ENCODE results near the gene CDKN2B-AS1. TPM values are rescaled to one million over a fixed set of nuclear protein-coding genes. Genes with fewer than 3 reads are reported as not detected.

Gene CDKN2B-AS1
- total and polyA plus RNA-seq, 2 donors (not counting 1 experiment from before 2014, with no cell fraction given): 1.3 to 2.5 TPM

DNA sequence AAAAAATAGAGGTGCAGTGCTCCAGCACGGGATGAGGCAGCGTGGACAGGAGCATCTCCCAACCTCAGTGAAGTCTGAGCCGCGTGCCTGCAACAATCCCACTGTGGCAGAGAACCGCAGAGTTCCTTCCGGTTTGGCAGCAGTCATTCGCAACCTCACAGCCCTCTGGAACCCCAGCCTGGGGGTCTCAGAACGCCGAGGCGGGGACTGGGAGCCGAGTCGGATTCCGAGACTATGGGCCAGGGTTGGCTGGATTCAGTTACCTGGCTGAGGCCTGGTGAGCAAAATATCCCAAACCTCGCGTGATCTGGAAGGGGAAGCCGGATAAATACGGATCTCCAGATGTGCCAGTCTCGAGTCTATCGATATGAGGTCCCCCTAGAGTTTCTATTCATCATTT, 27.4 kb upstream of the CDKN2B-AS1 start:
- POLR2A ChIA-PET: no interaction called here
- no peak overlapping the region for H3K4me3 Mint-ChIP-seq
- Histone ChIP-seq H3K36me3 (replicated peaks in 1 of 2; ENCODE audit: control extremely low read depth in 1 of 2, control insufficient read depth in 1 of 2, extremely low read depth in 1 of 2, insufficient read depth in 2 of 2, low read length in 1 of 2) (no peaks in the 10 kb centered on the region), H3K9ac (ENCODE audit: low read length) (no peak overlapping the region), H3K4me2 (replicated peaks; ENCODE audit: low read depth, low read length, poor library complexity, severe bottlenecking) (no peak overlapping the region), H3K9me3 (ENCODE audit: control extremely low read depth in 1 of 3, control insufficient read depth in 2 of 3, insufficient read depth in 1 of 3, low read length in 2 of 3) (peaks cover 1 to 66% (median 40%) of the 10 kb centered on the region in 3 donors), H3K4me1 (ENCODE audit: control insufficient read depth in 2 of 2, insufficient read depth in 2 of 2, low read length in 2 of 2) (peaks cover 21 to 34% of the 10 kb centered on the region in 2 donors), H4K20me1 (ENCODE audit: control insufficient read depth, insufficient read depth, low read length, poor library complexity, severe bottlenecking) (no peaks in the 10 kb centered on the region), H3K79me2 (ENCODE audit: control insufficient read depth, insufficient read depth, low read length) (no peaks in the 10 kb centered on the region), H3K4me3 (ENCODE audit: control extremely low read depth in 1 of 5, extremely low read depth in 1 of 5, insufficient read depth in 1 of 5, low read depth in 2 of 5, low read length in 4 of 5) (no peak overlapping the region), H3K27ac (ENCODE audit: low read length in 2 of 2) (no peak overlapping the region), H2AFZ (ENCODE audit: insufficient read depth, low read depth, low read length, poor library complexity, severe bottlenecking) (no peak overlapping the region), H3K27me3 (replicated peaks in 1 of 4; ENCODE audit: control extremely low read depth in 1 of 4, control insufficient read depth in 3 of 4, insufficient read depth in 4 of 4, low read length in 3 of 4) (peaks cover 1 to 91% (median 81%) of the 10 kb centered on the region in 4 experiments)
- DNase-seq: no peak
- peaks cover 7% of the 10 kb centered on the region for H3K9me3 Mint-ChIP-seq (ENCODE audit: insufficient read depth)
- H3K27me3 Mint-ChIP-seq: peaks cover 90% of the 10 kb centered on the region
- ATAC-seq (ENCODE audit: low read depth): no peak
- CTCF ChIA-PET: interaction anchor here (0.9 to 5.4 kb wide), 3 partner anchors 37 to 277 kb away, joined by 3 to 43 read pairs (median 3); partner anchors contain the start of gene CDKN2B
- peaks cover 23% of the 10 kb centered on the region for H3K4me1 Mint-ChIP-seq
- peak overlapping the region; percentile 32 for H3K27ac Mint-ChIP-seq
- TF ChIP-seq EZH2 (IDR thresholded peaks at IDR 0.05; ENCODE audit: borderline replicate concordance, insufficient read depth, low read depth, low read length, poor library complexity, severe bottlenecking) (no peak), CTCF (IDR thresholded peaks at IDR 0.05) (no peak)
- intact Hi-C loops (cut with micrococcal nuclease): no loop called here
- WGBS (ENCODE audit: insufficient coverage): 16% methylated on average over 17 of the region's 19 CpGs

DNA sequence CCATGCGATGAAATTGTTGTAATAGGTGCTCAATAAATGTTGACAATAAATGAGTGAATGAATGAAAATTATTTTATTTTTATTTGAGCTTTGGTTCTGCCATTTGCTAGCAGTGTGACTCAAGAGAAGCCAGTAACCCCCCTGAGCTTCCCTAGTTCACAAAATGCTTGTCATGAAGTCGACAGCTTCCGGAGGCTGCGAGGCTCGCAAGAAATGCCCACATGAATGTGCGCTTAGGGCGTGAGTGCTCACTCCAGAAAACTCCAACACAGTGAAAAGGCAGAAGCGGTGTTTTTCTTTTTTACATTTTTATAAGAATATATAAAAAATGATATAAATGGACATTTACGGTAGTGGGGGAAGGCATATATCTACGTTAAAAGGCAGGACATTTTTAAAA, 26.9 kb upstream of the CDKN2B-AS1 start:
- Histone ChIP-seq H3K27me3 (replicated peaks in 1 of 4; ENCODE audit: control extremely low read depth in 1 of 4, control insufficient read depth in 3 of 4, insufficient read depth in 4 of 4, low read length in 3 of 4) (peaks cover 3 to 95% (median 82%) of the 10 kb centered on the region in 4 experiments), H3K27ac (ENCODE audit: low read length in 2 of 2) (no peak overlapping the region), H3K9ac (ENCODE audit: low read length) (no peak overlapping the region), H3K4me1 (ENCODE audit: control insufficient read depth in 2 of 2, insufficient read depth in 2 of 2, low read length in 2 of 2) (peaks cover 21 to 34% of the 10 kb centered on the region in 2 donors), H2AFZ (ENCODE audit: insufficient read depth, low read depth, low read length, poor library complexity, severe bottlenecking) (no peak overlapping the region), H3K4me2 (replicated peaks; ENCODE audit: low read depth, low read length, poor library complexity, severe bottlenecking) (no peak overlapping the region), H3K79me2 (ENCODE audit: control insufficient read depth, insufficient read depth, low read length) (no peaks in the 10 kb centered on the region), H4K20me1 (ENCODE audit: control insufficient read depth, insufficient read depth, low read length, poor library complexity, severe bottlenecking) (no peaks in the 10 kb centered on the region), H3K4me3 (ENCODE audit: control extremely low read depth in 1 of 5, extremely low read depth in 1 of 5, insufficient read depth in 1 of 5, low read depth in 2 of 5, low read length in 4 of 5) (no peak overlapping the region), H3K36me3 (replicated peaks in 1 of 2; ENCODE audit: control extremely low read depth in 1 of 2, control insufficient read depth in 1 of 2, extremely low read depth in 1 of 2, insufficient read depth in 2 of 2, low read length in 1 of 2) (no peaks in the 10 kb centered on the region), H3K9me3 (ENCODE audit: control extremely low read depth in 1 of 3, control insufficient read depth in 2 of 3, insufficient read depth in 1 of 3, low read length in 2 of 3) (peaks cover 0 to 66% (median 40%) of the 10 kb centered on the region in 3 donors)
- ChIA-PET POLR2A (no interaction called here), CTCF (interaction anchor here (0.9 to 5.4 kb wide), 5 partner anchors 22 to 276 kb away, joined by 3 to 43 read pairs (median 4); partner anchors contain the start of genes CDKN2A, CDKN2B and CDKN2B-AS1)
- Mint-ChIP-seq H3K4me1 (peaks cover 23% of the 10 kb centered on the region), H3K9me3 (ENCODE audit: insufficient read depth) (peaks cover 7% of the 10 kb centered on the region), H3K27me3 (peaks cover 91% of the 10 kb centered on the region), H3K4me3 (no peak overlapping the region), H3K27ac (no peak overlapping the region)
- ATAC-seq (ENCODE audit: low read depth) (no peak), DNase-seq (no peak)
- intact Hi-C loops (cut with micrococcal nuclease): no loop called here
- WGBS (ENCODE audit: insufficient coverage): 0% methylated on average over 2 of the region's 10 CpGs
- TF ChIP-seq EZH2 (IDR thresholded peaks at IDR 0.05; ENCODE audit: borderline replicate concordance, insufficient read depth, low read depth, low read length, poor library complexity, severe bottlenecking): no peak
